Tibial nerve (tissue), 3 donors: ENCODE measurements around the gene SYNPO2L.
"Not testable (repeated sequence)": the region's sequence is repeated elsewhere in the genome, so short reads cannot be mapped to it uniquely, and the experiment has no call there.

Experiments
- CTCF ChIP-seq, 5 experiments: fragments of 200-600 bp in 3 of 5; fragments of 450-650 bp in 2 of 5; sonication (generic) in 3 of 5; IDR thresholded peaks; one replicate each; pipeline ENCODE4 v1.5.1; 2016 to 2019; ENCODE audit warnings: antibody characterized with exemption in 5 of 5, mild to moderate bottlenecking in 3 of 5, moderate library complexity in 2 of 5
- POLR2A ChIP-seq, 2 donors: fragments of 450-650 bp; IDR thresholded peaks; one replicate each; pipeline ENCODE4 v1.6.1; 2017; ENCODE audit warnings: antibody characterized with exemption in 2 of 2, mild to moderate bottlenecking in 2 of 2, moderate library complexity in 2 of 2

- TF ChIP-seq CTCF, POLR2A (IDR thresholded peaks at IDR 0.05): not testable (repeated sequence)
These were observed 34.9 kb downstream of the SYNPO2L start for GRCh38 chr10:73620974-73621373.
